Measurements from ENCODE around the gene SCUBE1.

The SCUBE1 gene

DNA sequence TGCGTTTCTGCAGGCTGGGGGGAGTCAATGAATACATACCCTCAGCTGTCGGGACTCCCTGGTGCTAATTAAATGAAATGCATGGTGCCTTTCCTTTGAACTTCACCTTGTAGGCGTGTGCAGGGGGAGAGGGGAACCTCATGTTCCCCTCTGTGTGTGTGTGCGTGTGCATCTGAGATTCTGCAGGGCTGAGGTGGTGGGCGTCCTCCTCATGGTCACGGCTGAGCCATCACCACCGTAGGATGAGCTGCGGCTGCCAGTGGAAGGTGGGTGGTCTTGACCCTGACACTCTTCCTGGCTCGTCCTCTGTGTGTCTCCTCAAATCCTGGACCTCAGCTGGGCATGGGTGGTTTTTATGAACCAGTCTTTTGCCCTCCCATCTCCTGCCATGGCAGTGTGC is 103.2 kb downstream of the SCUBE1 start:
- no peak overlapping the region for H3K4me3 ChIP-seq (ENCODE audit: low read length)
- no peaks in the 10 kb centered on the region for H3K9me3 ChIP-seq (ENCODE audit: control insufficient read depth, insufficient read depth, low read length)
- H3K4me1 ChIP-seq (ENCODE audit: control insufficient read depth, insufficient read depth, low read length): no peaks in the 10 kb centered on the region
- H3K27ac ChIP-seq (ENCODE audit: low read length): no peak overlapping the region
- no CpG with 5 or more reads among the region's 9 CpGs for WGBS (ENCODE audit: insufficient coverage, insufficient read length)
- no peaks in the 10 kb centered on the region for H3K27me3 ChIP-seq (ENCODE audit: control insufficient read depth, insufficient read depth, low read length)
- H3K36me3 ChIP-seq (ENCODE audit: control insufficient read depth, insufficient read depth, low read length): no peaks in the 10 kb centered on the region
- no peak for DNase-seq (ENCODE audit: low read depth, low spot score)

DNA sequence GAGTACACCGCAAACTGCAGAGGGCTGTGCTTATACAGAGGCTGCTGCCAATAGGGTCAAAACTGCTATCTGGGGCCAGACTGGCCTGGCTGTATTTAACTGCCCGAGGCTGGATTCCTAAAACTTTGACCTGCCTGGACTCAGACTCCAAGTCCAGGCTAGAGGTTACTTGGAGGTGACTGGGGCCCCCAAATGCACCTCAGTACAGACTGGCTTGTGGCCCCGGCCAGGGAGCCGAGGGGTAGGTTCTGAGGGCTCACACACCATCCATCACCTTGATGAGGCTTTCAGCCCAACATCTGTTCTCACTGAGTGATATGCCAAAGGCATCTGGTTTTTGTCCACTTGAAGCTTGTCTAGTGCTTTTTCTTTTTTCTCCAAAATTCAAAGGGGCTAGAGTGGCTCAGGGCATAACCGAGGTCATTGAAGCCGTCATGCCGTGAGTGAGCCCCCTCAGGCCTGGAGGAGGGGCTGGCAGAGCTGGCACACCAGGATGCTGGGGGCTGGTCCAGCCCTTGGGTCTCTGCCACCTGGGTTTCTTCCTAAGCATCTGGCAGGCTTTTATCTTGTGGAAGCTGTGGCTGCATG is 103.9 kb downstream of the SCUBE1 start:
- H3K9me3 ChIP-seq (ENCODE audit: control insufficient read depth, insufficient read depth, low read length): no peaks in the 10 kb centered on the region
- H3K4me3 ChIP-seq (ENCODE audit: low read length): no peak overlapping the region
- no peaks in the 10 kb centered on the region for H3K36me3 ChIP-seq (ENCODE audit: control insufficient read depth, insufficient read depth, low read length)
- H3K27ac ChIP-seq (ENCODE audit: low read length): no peak overlapping the region
- no peaks in the 10 kb centered on the region for H3K4me1 ChIP-seq (ENCODE audit: control insufficient read depth, insufficient read depth, low read length)
- no peaks in the 10 kb centered on the region for H3K27me3 ChIP-seq (ENCODE audit: control insufficient read depth, insufficient read depth, low read length)
- WGBS (ENCODE audit: insufficient coverage, insufficient read length): no CpG with 5 or more reads among the region's 7 CpGs
- DNase-seq (ENCODE audit: low read depth, low spot score): no peak

GRCh38 chr22:43238526-43239006 is 104.6 kb downstream of the SCUBE1 start:
- DNase-seq (ENCODE audit: low read depth, low spot score): no peak
- H3K4me1 ChIP-seq (ENCODE audit: control insufficient read depth, insufficient read depth, low read length): no peaks in the 10 kb centered on the region
- WGBS (ENCODE audit: insufficient coverage, insufficient read length): no CpG with 5 or more reads among the region's 19 CpGs

GRCh38 chr22:43237280-43237679 is 105.9 kb downstream of the SCUBE1 start:
- no peaks in the 10 kb centered on the region for H3K27me3 ChIP-seq (ENCODE audit: control insufficient read depth, insufficient read depth, low read length)
- no peak overlapping the region for H3K4me3 ChIP-seq (ENCODE audit: low read length)
- H3K27ac ChIP-seq (ENCODE audit: low read length): no peak overlapping the region
- H3K9me3 ChIP-seq (ENCODE audit: control insufficient read depth, insufficient read depth, low read length): no peaks in the 10 kb centered on the region
- DNase-seq (ENCODE audit: low read depth, low spot score): no peak
- H3K4me1 ChIP-seq (ENCODE audit: control insufficient read depth, insufficient read depth, low read length): no peaks in the 10 kb centered on the region
- no peaks in the 10 kb centered on the region for H3K36me3 ChIP-seq (ENCODE audit: control insufficient read depth, insufficient read depth, low read length)
- no CpG with 5 or more reads among the region's 9 CpGs for WGBS (ENCODE audit: insufficient coverage, insufficient read length)

More at GRCh38 chr22:43238526-43239006, 104.6 kb downstream of the SCUBE1 start:
- H3K27me3 ChIP-seq (ENCODE audit: control insufficient read depth, insufficient read depth, low read length): no peaks in the 10 kb centered on the region
- H3K27ac ChIP-seq (ENCODE audit: low read length): no peak overlapping the region
- no peak overlapping the region for H3K4me3 ChIP-seq (ENCODE audit: low read length)
- H3K36me3 ChIP-seq (ENCODE audit: control insufficient read depth, insufficient read depth, low read length): no peaks in the 10 kb centered on the region
- H3K9me3 ChIP-seq (ENCODE audit: control insufficient read depth, insufficient read depth, low read length): no peaks in the 10 kb centered on the region

GRCh38 chr22:43236411-43237166 is 106.6 kb downstream of the SCUBE1 start:
- Histone ChIP-seq H3K4me1 (ENCODE audit: control insufficient read depth, insufficient read depth, low read length) (no peaks in the 10 kb centered on the region), H3K9me3 (ENCODE audit: control insufficient read depth, insufficient read depth, low read length) (no peaks in the 10 kb centered on the region), H3K36me3 (ENCODE audit: control insufficient read depth, insufficient read depth, low read length) (no peaks in the 10 kb centered on the region), H3K27ac (ENCODE audit: low read length) (no peak overlapping the region), H3K27me3 (ENCODE audit: control insufficient read depth, insufficient read depth, low read length) (no peaks in the 10 kb centered on the region), H3K4me3 (ENCODE audit: low read length) (no peak overlapping the region)
- WGBS (ENCODE audit: insufficient coverage, insufficient read length): no CpG with 5 or more reads among the region's 14 CpGs
- no peak for DNase-seq (ENCODE audit: low read depth, low spot score)

- H3K4me3 ChIP-seq (ENCODE audit: low read length): no peak overlapping the region
- no peak for DNase-seq (ENCODE audit: low read depth, low spot score)
- no peaks in the 10 kb centered on the region for H3K9me3 ChIP-seq (ENCODE audit: control insufficient read depth, insufficient read depth, low read length)
- H3K27ac ChIP-seq (ENCODE audit: low read length): no peak overlapping the region
- no peaks in the 10 kb centered on the region for H3K27me3 ChIP-seq (ENCODE audit: control insufficient read depth, insufficient read depth, low read length)
- WGBS (ENCODE audit: insufficient coverage, insufficient read length): no CpG with 5 or more reads among the region's 22 CpGs
- H3K4me1 ChIP-seq (ENCODE audit: control insufficient read depth, insufficient read depth, low read length): no peaks in the 10 kb centered on the region
- no peaks in the 10 kb centered on the region for H3K36me3 ChIP-seq (ENCODE audit: control insufficient read depth, insufficient read depth, low read length)
Observed at GRCh38 chr22:43235445-43236409, 107.4 kb downstream of the SCUBE1 start.

- Histone ChIP-seq H3K4me3 (ENCODE audit: low read length) (no peak overlapping the region), H3K36me3 (ENCODE audit: control insufficient read depth, insufficient read depth, low read length) (no peaks in the 10 kb centered on the region), H3K27me3 (ENCODE audit: control insufficient read depth, insufficient read depth, low read length) (no peaks in the 10 kb centered on the region), H3K4me1 (ENCODE audit: control insufficient read depth, insufficient read depth, low read length) (no peaks in the 10 kb centered on the region), H3K27ac (ENCODE audit: low read length) (no peak overlapping the region), H3K9me3 (ENCODE audit: control insufficient read depth, insufficient read depth, low read length) (no peaks in the 10 kb centered on the region)
- DNase-seq (ENCODE audit: low read depth, low spot score): no peak
- no CpG with 5 or more reads among the region's 9 CpGs for WGBS (ENCODE audit: insufficient coverage, insufficient read length)
Observed at GRCh38 chr22:43234264-43234988, 108.7 kb downstream of the SCUBE1 start.

DNA sequence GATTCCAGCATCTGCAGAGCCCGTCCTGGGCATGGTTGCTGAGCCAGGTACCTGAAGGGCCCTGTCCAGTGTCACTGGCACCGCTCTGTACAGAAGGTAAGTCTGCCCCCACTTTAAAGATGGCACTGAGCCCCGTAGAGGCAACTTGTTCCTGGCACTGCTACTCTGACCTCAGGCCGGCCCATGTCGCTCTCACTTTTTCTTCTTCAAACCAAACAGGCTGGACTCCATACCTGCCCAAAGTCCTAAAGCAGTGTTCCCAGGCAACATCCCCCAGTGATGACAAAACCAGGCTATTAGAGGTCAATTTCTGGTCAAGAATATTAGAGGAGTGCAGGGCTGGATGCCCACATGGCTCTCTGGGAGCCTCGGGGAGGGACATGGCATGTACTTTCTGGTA is 109.6 kb downstream of the SCUBE1 start:
- Histone ChIP-seq H3K4me3 (ENCODE audit: low read length) (no peak overlapping the region), H3K9me3 (ENCODE audit: control insufficient read depth, insufficient read depth, low read length) (no peaks in the 10 kb centered on the region), H3K27ac (ENCODE audit: low read length) (no peak overlapping the region), H3K4me1 (ENCODE audit: control insufficient read depth, insufficient read depth, low read length) (0 out of 2 replicates have a peak, but pooled peaks cover 4% of the 10 kb centered on the region), H3K36me3 (ENCODE audit: control insufficient read depth, insufficient read depth, low read length) (no peaks in the 10 kb centered on the region; the same call in 1 of the 2 replicates), H3K27me3 (ENCODE audit: control insufficient read depth, insufficient read depth, low read length) (no peaks in the 10 kb centered on the region)
- WGBS (ENCODE audit: insufficient coverage, insufficient read length): no CpG with 5 or more reads among the region's 6 CpGs
- no peak for DNase-seq (ENCODE audit: low read depth, low spot score)

DNA sequence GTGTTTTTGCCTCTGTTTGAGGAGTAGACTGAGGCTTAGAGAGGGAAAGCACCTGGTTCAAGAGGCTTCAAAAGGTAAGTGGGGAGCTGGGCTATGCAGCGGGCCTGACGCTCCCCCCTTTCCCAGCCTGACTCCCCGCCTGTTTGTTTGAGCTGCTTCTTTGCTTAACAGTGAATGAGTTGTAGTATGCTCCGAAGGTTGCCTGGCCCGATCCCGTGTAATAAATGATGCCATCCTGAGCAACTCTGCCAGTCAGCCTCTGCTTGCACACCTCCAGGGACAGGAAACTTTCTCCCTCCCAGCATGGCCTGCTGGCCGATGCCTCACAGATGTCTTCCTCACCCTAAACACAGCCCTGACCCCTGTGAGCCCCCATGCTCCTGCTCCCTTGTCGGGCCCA is 110.7 kb downstream of the SCUBE1 start:
- no peak overlapping the region for H3K27ac ChIP-seq (ENCODE audit: low read length)
- DNase-seq (ENCODE audit: low read depth, low spot score): no peak
- no peaks in the 10 kb centered on the region for H3K9me3 ChIP-seq (ENCODE audit: control insufficient read depth, insufficient read depth, low read length)
- no peak overlapping the region for H3K4me3 ChIP-seq (ENCODE audit: low read length)
- no CpG with 5 or more reads among the region's 8 CpGs for WGBS (ENCODE audit: insufficient coverage, insufficient read length)
- no peaks in the 10 kb centered on the region for H3K27me3 ChIP-seq (ENCODE audit: control insufficient read depth, insufficient read depth, low read length)
- no peaks in the 10 kb centered on the region; the same call in 1 of the 2 replicates for H3K36me3 ChIP-seq (ENCODE audit: control insufficient read depth, insufficient read depth, low read length)
- H3K4me1 ChIP-seq (ENCODE audit: control insufficient read depth, insufficient read depth, low read length): 0 out of 2 replicates have a peak, but pooled peaks cover 4% of the 10 kb centered on the region

DNA sequence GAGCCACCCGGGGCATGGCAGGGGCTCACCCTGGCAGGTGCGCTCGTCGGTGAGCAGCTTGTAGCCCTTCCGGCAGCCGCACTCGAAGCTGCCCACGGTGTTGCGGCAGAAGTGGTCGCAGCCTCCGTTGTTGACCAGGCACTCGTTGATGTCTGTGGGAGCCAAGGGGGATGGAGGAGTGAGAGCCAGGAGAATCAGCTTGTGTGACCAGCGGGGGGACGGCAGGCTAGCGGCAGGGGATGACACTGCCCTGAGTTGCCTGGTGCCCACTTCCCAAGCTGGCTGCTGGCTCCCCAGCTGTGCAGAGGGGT is 111.5 kb downstream of the SCUBE1 start:
- peaks cover 9% of the 10 kb centered on the region for H3K4me1 ChIP-seq (ENCODE audit: control insufficient read depth, insufficient read depth, low read length)
- DNase-seq (ENCODE audit: low read depth, low spot score): no peak
- H3K36me3 ChIP-seq (ENCODE audit: control insufficient read depth, insufficient read depth, low read length): no peaks in the 10 kb centered on the region; the same call in 1 of the 2 replicates
- WGBS (ENCODE audit: insufficient coverage, insufficient read length): no CpG with 5 or more reads among the region's 15 CpGs
- no peaks in the 10 kb centered on the region for H3K27me3 ChIP-seq (ENCODE audit: control insufficient read depth, insufficient read depth, low read length)
- H3K27ac ChIP-seq (ENCODE audit: low read length): no peak overlapping the region
- no peak overlapping the region for H3K4me3 ChIP-seq (ENCODE audit: low read length)
- H3K9me3 ChIP-seq (ENCODE audit: control insufficient read depth, insufficient read depth, low read length): no peaks in the 10 kb centered on the region

Data from iPS DF 6.9 (cell line).